NB4 (cell line): ENCODE measurements around the gene BMAL1.

Source experiments
- CTCF ChIP-seq: IDR thresholded peaks from one replicate; pipeline ENCODE4 v1.5.1; 2012; ENCODE audit warnings: low read depth, low read length
- MAX ChIP-seq: IDR thresholded peaks from 2 replicates; pipeline ENCODE4 v1.6.1; 2011; ENCODE audit warnings: low read depth, low read length
- POLR2A ChIP-seq: IDR thresholded peaks from 2 replicates; pipeline ENCODE4 v1.6.1; 2011; ENCODE audit warnings: mild to moderate bottlenecking; ENCODE audit not compliant: insufficient read length; ENCODE audit errors: extremely low read depth

GRCh38 chr11:13311570-13311969 is 34.0 kb downstream of the BMAL1 start:
- TF ChIP-seq CTCF = no peak
- TF ChIP-seq POLR2A = no peak
- no peak for TF ChIP-seq MAX
